HG02588 (cell line): ENCODE data around the gene ACAA2.
"Not testable (repeated sequence)": the region's sequence is repeated elsewhere in the genome, so short reads cannot be mapped to it uniquely, and the experiment has no call there.

Source experiments
- ATAC-seq: cut with Tn5 transposase; IDR thresholded peaks from one replicate; pipeline ENCODE4 v1.9.1; 2021; ENCODE audit warnings: mild to moderate bottlenecking, moderate library complexity; ENCODE audit not compliant: unreplicated experiment

ACAA2 gene

GRCh38 chr18:49845629-49846360, 32.5 kb upstream of the ACAA2 start:
- no peak for ATAC-seq

GRCh38 chr18:49844903-49845302, 31.6 kb upstream of the ACAA2 start:
- no peak for ATAC-seq

- ATAC-seq, result no peak
These were observed 30.7 kb upstream of the ACAA2 start for GRCh38 chr18:49843778-49844625.

- ATAC-seq, result no peak
These were observed 29.8 kb upstream of the ACAA2 start for GRCh38 chr18:49843131-49843530.

GRCh38 chr18:49842656-49843055, 29.3 kb upstream of the ACAA2 start:
- no peak for ATAC-seq

- no peak for ATAC-seq
These were observed 28.2 kb upstream of the ACAA2 start for GRCh38 chr18:49841236-49842217.

- no peak for ATAC-seq
These were observed 25.7 kb upstream of the ACAA2 start for GRCh38 chr18:49839012-49839411.

- ATAC-seq, result no peak
These were observed 25.0 kb upstream of the ACAA2 start for GRCh38 chr18:49838381-49838780.

GRCh38 chr18:49837889-49838288, 24.6 kb upstream of the ACAA2 start:
- ATAC-seq, result no peak

GRCh38 chr18:49837316-49837835, 24.0 kb upstream of the ACAA2 start:
- not testable (repeated sequence) for ATAC-seq

- no peak for ATAC-seq
These were observed 22.1 kb upstream of the ACAA2 start for GRCh38 chr18:49835405-49835804.

GRCh38 chr18:49834258-49834657, 20.9 kb upstream of the ACAA2 start:
- no peak for ATAC-seq

GRCh38 chr18:49833814-49834213, 20.5 kb upstream of the ACAA2 start:
- ATAC-seq, result no peak

- ATAC-seq, result no peak
These were observed 18.9 kb upstream of the ACAA2 start for GRCh38 chr18:49832221-49832647.

GRCh38 chr18:49827996-49828395, 14.7 kb upstream of the ACAA2 start:
- ATAC-seq, result no peak

- ATAC-seq, result no peak
These were observed 6.7 kb upstream of the ACAA2 start for GRCh38 chr18:49819823-49820671.

GRCh38 chr18:49819071-49819662, 5.8 kb upstream of the ACAA2 start:
- ATAC-seq, result no peak

- ATAC-seq, result no peak
These were observed 4.6 kb upstream of the ACAA2 start for GRCh38 chr18:49817947-49818346.

GRCh38 chr18:49815927-49816326, 2.6 kb upstream of the ACAA2 start:
- ATAC-seq, result no peak

- peak; percentile 28 for ATAC-seq
These were observed 790 bp upstream of the ACAA2 start for GRCh38 chr18:49814147-49814499.
